HL-60 (cell line): ENCODE results near the gene RMND5A.
"Not testable (repeated sequence)": the region's sequence is repeated elsewhere in the genome, so short reads cannot be mapped to it uniquely, and the experiment has no call there.

ENCODE experiments used
- GABPA ChIP-seq: IDR thresholded peaks from 2 replicates; pipeline ENCODE4 v1.6.1; 2012; ENCODE audit warnings: low read depth
- POLR2AphosphoS5 ChIP-seq: IDR thresholded peaks from 2 replicates; pipeline ENCODE4 v1.6.1; 2012; ENCODE audit warnings: low read depth
- SPI1 ChIP-seq: IDR thresholded peaks from 2 replicates; pipeline ENCODE4 v1.6.1; 2012; ENCODE audit warnings: low read depth, mild to moderate bottlenecking, borderline replicate concordance
- TF ChIP-seq, protein P1 (sequence below): IDR thresholded peaks from one replicate; pipeline ENCODE4 v1.5.1; 2011; ENCODE audit warnings: low read length, control low read depth, inconsistent platforms; ENCODE audit not compliant: insufficient read depth
- TF ChIP-seq, protein P2 (sequence below): IDR thresholded peaks from 2 replicates; pipeline ENCODE4 v1.6.1; 2012; ENCODE audit warnings: low read depth; ENCODE audit not compliant: insufficient replicate concordance

- not testable (repeated sequence) for TF ChIP-seq POLR2AphosphoS5, GABPA, SPI1
- TF ChIP-seq, protein P1, sequence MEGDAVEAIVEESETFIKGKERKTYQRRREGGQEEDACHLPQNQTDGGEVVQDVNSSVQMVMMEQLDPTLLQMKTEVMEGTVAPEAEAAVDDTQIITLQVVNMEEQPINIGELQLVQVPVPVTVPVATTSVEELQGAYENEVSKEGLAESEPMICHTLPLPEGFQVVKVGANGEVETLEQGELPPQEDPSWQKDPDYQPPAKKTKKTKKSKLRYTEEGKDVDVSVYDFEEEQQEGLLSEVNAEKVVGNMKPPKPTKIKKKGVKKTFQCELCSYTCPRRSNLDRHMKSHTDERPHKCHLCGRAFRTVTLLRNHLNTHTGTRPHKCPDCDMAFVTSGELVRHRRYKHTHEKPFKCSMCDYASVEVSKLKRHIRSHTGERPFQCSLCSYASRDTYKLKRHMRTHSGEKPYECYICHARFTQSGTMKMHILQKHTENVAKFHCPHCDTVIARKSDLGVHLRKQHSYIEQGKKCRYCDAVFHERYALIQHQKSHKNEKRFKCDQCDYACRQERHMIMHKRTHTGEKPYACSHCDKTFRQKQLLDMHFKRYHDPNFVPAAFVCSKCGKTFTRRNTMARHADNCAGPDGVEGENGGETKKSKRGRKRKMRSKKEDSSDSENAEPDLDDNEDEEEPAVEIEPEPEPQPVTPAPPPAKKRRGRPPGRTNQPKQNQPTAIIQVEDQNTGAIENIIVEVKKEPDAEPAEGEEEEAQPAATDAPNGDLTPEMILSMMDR: not testable (repeated sequence)
- TF ChIP-seq, protein P2, sequence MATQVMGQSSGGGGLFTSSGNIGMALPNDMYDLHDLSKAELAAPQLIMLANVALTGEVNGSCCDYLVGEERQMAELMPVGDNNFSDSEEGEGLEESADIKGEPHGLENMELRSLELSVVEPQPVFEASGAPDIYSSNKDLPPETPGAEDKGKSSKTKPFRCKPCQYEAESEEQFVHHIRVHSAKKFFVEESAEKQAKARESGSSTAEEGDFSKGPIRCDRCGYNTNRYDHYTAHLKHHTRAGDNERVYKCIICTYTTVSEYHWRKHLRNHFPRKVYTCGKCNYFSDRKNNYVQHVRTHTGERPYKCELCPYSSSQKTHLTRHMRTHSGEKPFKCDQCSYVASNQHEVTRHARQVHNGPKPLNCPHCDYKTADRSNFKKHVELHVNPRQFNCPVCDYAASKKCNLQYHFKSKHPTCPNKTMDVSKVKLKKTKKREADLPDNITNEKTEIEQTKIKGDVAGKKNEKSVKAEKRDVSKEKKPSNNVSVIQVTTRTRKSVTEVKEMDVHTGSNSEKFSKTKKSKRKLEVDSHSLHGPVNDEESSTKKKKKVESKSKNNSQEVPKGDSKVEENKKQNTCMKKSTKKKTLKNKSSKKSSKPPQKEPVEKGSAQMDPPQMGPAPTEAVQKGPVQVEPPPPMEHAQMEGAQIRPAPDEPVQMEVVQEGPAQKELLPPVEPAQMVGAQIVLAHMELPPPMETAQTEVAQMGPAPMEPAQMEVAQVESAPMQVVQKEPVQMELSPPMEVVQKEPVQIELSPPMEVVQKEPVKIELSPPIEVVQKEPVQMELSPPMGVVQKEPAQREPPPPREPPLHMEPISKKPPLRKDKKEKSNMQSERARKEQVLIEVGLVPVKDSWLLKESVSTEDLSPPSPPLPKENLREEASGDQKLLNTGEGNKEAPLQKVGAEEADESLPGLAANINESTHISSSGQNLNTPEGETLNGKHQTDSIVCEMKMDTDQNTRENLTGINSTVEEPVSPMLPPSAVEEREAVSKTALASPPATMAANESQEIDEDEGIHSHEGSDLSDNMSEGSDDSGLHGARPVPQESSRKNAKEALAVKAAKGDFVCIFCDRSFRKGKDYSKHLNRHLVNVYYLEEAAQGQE: not testable (repeated sequence)
Measured at GRCh38 chr2:86739889-86740288, 19.8 kb downstream of the RMND5A start.
